Stimulated activated CD8-positive, alpha-beta memory T cell treated with anti-CD3 and anti-CD28 coated beads, Interleukin-7, amount 100 ng/mL, for 48 hours (primary cell): ENCODE measurements around the gene ADNP.
A peak's percentile ranks its signal among the peaks of the same experiment; 100 is the strongest.
"Not testable (repeated sequence)": the region's sequence is repeated elsewhere in the genome, so short reads cannot be mapped to it uniquely, and the experiment has no call there.

Experiments
- DNase-seq, 2 donors: peaks; one replicate each; pipeline ENCODE4 v3.0.0-alpha.2; 2020; ENCODE audit warnings: low read depth in 1 of 2; ENCODE audit errors: extremely low read depth in 1 of 2

Gene ADNP

GRCh38 chr20:50931306-50932015 is at the start of gene ADNP:
ADNP (minus strand) TSS chr20:50931437; CDS start chr20:50903996, 27,441 bp downstream.
- peak; percentile 66 to 81 for DNase-seq

DNA sequence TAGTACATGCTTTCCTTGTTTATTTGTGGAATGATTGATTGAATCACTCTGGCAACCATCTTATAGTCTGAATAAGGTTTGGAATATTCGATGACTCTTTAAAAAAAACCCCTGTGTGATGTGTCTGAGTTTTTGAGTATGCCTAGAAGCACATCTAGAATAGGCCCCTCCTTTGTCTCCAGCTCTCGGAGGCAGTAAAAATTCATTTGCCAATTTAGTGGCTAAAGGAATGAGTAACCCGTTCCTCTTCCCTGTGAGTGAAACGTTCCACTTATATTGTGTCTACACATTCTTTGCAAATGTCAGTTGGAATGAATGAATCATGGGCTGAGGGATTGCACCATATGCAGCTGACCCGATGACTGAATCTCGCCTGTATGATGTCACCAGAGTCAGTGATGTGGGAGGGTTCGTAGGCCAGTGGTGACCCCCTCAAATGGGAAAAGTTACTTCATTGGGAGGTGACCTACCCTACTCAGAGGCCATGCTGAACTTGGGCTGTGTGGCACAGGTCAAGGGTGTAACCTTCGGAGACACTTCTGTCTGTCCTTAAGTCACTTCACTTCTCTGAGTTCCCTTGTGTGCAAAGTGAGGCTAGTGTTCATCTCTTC is 48.9 kb upstream of the ADNP start:
- DNase-seq: peak in 1 of 2 donors; percentile 53

- not testable (repeated sequence) for DNase-seq
Measured at GRCh38 chr20:50978533-50978932, 47.3 kb upstream of the ADNP start.

DNA sequence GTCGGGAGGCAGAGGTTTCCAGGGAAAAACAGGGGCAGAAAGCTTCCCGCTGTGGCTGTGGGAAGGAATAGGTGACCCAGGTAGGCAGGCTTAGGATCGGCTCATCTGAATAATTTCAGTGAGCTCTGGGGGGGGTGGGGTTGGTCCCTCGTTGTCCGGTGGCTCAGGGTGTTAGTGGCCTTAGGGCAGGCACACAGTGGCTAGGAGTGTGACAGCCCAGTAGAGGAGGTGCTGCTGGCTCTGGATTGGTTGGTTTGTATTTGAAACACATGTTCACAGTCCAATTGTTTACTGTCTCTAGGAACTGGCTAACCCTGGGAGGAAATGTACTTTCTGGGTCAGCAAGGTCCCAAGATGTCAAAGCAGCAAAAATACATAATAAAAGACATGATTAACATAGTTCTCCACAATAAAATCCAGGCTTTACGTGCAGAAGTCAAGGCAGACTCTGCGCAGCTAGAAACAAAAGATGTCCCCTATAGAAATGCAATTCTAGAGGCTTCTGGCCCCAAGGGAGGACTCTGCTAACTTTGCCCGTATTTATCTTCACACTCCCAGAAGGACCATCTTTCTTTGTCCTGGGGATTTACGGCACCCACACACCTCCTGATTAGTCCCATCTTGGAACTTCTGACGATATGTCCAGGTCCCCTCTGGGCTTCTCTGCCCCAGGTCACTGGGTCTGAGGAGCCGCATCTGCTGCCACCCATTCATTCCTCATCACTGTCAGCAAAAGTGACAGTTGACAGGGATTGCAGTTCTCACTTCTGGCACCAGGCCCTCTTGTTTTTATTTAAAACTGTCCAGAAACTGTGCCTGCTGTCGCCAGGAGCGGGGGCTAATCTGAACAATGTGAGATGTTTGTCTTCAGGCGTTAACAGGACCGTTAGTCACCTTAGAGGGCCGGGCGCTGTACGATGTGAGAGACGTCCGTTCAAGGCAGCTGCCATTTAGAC is 46.1 kb upstream of the ADNP start:
- DNase-seq: no peak

DNA sequence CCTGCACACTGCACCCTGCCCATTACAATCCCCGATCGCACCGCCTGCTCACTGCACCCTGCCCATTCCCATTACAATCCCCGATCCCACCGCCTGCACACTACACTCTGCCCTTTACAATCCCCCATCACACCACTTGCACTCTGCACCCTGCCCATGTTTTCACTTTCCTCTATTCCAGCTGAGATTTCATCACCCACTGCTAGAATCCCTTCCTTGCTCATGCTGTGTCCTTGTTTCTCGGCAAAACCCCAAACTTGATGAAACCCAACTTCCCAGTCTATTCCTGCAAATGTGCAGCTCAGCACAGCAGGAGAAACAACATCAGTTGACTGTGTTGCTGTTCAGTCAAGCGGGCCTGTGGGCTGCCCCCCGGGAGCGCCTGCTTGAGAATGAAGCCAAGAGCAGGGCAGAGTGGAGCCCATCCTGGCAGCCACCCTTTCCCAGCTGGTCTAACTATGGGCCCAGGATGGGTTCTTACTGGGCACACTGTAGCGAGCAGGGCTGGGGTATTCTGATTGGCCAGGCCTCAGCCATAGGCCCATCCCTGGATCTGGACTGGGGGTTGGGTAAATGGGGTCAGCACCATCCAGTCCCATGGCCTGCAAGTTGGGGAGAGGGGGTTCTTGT is 44.6 kb upstream of the ADNP start:
- DNase-seq: no peak

DNA sequence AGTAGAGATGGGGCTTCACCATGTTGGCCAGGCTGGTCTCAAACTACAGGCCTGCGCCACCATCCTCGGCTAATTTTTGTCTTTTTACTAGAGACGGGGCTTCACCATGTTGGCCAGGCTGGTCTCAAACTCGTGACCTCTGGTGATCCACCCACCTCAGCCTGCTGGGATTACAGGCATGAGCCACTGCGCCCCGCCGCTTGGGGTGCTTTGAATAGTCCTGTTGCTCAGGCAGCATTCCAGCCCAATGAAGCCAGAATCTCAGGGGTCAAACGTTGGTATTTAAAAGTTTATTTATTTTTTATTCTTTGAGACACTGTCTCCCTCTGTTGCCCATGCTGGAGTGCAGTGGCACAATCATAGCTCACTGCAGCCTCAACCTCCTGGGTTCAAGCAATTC is 38.7 kb upstream of the ADNP start:
- no peak for DNase-seq

DNA sequence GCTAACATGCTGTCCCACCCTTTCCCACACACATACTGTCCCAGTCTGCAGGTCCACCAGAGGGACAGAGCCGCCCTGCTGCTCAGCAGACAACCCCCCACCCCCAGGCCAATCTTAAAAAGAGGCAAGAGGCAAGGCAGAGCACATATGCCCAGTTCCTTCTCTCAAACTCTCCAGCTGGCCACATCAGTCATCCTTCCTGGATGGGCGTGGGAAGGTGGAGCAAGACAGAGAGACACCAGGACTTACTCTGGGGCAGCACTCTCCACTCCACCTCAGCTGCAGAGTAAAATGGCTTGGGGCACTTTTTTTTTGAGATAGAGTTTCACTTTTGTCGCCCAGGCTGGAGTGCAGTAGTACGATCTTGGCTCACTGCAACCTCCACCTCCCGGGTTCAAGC is 38.2 kb upstream of the ADNP start:
- no peak for DNase-seq

DNA sequence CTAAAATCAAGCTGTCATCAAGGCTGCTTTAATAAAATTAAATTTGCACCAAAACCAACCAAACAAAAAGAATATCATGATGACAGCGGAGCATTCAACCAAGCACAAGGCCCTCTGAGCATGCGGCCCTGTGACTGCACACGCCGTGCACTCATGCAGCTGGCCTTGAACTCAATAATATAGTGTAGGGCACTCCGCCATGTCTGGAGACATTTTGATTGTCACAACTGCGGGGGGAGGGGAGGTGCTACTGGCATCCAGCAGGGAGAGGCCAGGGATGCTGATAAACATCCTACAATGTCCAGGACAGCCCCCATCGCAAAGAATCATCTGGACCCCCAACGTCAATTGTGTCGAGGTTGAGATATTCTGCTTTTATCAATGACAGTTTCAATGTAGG is 37.1 kb upstream of the ADNP start:
- DNase-seq: no peak

GRCh38 chr20:50967586-50967985 is 36.3 kb upstream of the ADNP start:
- DNase-seq: no peak

- DNase-seq: no peak
Measured at GRCh38 chr20:50959543-50960126, 28.4 kb upstream of the ADNP start.

DNA sequence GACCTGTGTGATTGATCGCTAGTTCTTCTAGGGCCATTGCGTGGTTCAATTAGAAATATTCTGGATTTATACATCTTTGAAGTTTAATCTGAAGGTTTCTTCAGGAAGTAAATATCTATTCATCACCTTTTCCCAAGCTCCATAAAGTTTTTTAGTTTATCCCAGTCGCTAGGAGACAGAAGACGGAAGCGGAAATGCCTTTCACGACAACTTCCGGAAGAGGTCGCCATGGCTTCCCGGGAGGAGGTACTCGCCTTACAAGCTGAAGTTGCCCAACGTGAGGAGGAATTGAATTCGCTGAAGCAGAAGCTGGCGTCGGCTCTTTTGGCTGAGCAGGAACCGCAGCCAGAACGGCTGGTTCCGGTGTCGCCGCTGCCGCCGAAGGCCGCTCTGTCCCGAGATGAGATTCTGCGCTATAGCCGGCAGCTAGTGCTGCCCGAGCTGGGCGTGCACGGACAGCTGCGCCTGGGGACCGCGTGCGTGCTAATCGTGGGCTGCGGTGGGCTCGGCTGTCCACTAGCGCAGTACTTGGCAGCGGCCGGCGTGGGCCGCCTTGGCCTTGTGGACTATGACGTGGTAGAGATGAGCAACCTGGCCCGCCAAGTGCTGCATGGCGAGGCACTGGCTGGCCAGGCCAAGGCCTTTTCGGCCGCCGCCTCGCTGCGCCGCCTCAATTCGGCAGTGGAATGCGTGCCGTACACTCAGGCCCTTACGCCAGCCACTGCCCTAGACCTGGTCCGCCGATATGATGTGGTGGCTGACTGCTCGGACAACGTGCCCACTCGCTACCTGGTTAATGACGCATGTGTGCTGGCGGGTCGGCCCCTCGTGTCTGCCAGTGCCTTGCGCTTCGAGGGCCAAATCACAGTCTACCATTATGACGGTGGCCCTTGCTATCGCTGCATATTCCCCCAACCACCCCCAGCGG is 27.6 kb upstream of the ADNP start, which contains the start of gene MOCS3:
TSS of gene MOCS3 (plus strand) at position 204 of the 928 bp plus-strand sequence. CDS start at position 229, 25 bp downstream.
- peak; percentile 48 to 71 for DNase-seq

GRCh38 chr20:50957798-50958614 is 26.8 kb upstream of the ADNP start, which contains the start of gene DPM1:
DPM1 (minus strand) TSS chr20:50958532; CDS start chr20:50958523, 9 bp downstream.
- DNase-seq: peak; percentile 55 to 75

DNA sequence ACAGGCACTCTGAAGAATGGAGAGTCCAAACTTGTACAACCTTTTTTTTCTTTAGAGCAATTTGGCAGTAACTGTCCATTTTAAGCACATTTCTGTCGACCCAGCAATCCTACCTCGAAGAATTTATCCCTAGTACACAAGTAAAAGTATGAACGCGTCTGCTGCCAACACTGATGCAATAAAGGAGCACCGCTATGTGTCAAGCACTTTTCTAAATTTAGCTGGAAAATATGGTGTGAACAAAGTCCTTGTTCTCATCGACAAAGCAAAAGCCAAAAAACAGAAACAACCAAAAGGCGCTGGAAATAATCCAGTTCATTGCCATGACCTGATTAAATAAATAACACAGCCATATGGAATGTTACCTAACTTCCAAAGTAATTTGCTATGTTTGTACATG is 26.0 kb upstream of the ADNP start:
- DNase-seq: no peak

DNA sequence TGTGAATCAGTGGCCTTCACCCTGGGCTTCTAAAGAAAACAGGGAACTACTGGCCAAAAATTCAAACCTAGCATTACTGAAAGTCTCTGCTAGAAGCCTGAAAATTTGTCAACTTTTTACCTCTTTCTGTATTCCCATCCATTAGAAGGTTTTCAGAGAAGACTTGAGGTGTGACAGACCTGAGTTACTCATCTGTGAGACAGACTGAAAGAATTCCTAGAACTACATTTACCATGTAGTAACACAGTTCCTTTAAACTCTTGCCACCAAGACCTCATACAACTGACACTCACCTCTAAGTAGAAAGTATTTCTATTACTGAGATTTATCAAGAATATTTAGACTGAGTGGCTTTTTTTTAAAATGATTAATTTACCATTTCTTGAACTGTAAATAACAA is 22.6 kb upstream of the ADNP start:
- DNase-seq: no peak

- DNase-seq: no peak
Measured at GRCh38 chr20:50953196-50953595, 22.0 kb upstream of the ADNP start.

- DNase-seq: no peak
Measured at GRCh38 chr20:50948132-50948785, 17.0 kb upstream of the ADNP start.

DNA sequence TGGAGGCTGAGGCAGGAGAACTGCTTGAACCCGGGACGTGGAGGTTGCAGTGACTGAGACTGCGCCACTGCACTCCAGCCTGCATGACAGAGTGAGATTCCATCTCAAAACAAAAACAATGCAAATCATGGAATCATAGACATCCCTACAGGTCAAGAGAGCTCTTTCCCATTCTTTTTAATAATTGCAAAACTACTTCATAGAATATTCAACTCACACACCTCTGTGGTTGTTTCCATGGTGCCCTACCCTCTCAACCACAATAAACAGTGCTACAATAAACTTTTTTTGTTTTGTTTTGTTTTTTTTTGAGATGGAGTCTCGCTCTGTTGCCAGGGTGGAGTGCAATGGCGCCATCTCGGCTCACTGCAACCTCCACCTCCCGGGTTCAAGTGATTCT is 11.8 kb upstream of the ADNP start:
- no peak for DNase-seq

GRCh38 chr20:50933589-50933988 is 2.4 kb upstream of the ADNP start:
- DNase-seq: no peak
